Skeletal muscle tissue (tissue), 4 donors: ENCODE data around the gene PHKA2. TPM values are rescaled to one million over a fixed set of nuclear protein-coding genes. Genes with fewer than 3 reads are reported as not detected.
"Not testable (repeated sequence)": the region's sequence is repeated elsewhere in the genome, so short reads cannot be mapped to it uniquely, and the experiment has no call there.

Experiments
- H3K27ac ChIP-seq: one replicate; pipeline ENCODE4 v1.7.0; 2013; ENCODE audit warnings: mild to moderate bottlenecking, low read depth, low read length, inconsistent platforms
- H3K27me3 ChIP-seq, 3 donors: one replicate each; pipeline ENCODE4 v1.7.0; 2013; ENCODE audit warnings: low read length in 3 of 3; ENCODE audit not compliant: control insufficient read depth in 3 of 3, insufficient read depth in 3 of 3
- H3K36me3 ChIP-seq, 3 donors: one replicate each; pipeline ENCODE4 v1.7.0; 2013; ENCODE audit warnings: low read length in 3 of 3; ENCODE audit not compliant: control insufficient read depth in 3 of 3, insufficient read depth in 3 of 3
- H3K4me1 ChIP-seq, 3 donors: one replicate each; pipeline ENCODE4 v1.7.0; 2013; ENCODE audit warnings: low read length in 3 of 3, mild to moderate bottlenecking in 3 of 3; ENCODE audit not compliant: control insufficient read depth in 3 of 3, insufficient read depth in 3 of 3
- H3K4me3 ChIP-seq, 3 donors: one replicate each; pipeline ENCODE4 v1.7.0; 2013; ENCODE audit warnings: low read length in 3 of 3
- H3K9ac ChIP-seq, 3 donors: one replicate each; pipeline ENCODE4 v1.7.0; 2013; ENCODE audit warnings: low read length in 3 of 3, mild to moderate bottlenecking in 3 of 3, moderate library complexity in 2 of 3, low read depth in 1 of 3
- H3K9me3 ChIP-seq, 3 donors: one replicate each; pipeline ENCODE4 v1.7.0; 2013; ENCODE audit warnings: low read length in 3 of 3; ENCODE audit not compliant: control insufficient read depth in 3 of 3
- total RNA-seq: library from RNA; depleted of rRNA; stranded (reverse); fragments of >200 nt; gene quantifications from one replicate; pipeline ENCODE4 v1.2.3, GENCODE V29; 2014
- donor health status: Osteomylitis.

Gene PHKA2, protein sequence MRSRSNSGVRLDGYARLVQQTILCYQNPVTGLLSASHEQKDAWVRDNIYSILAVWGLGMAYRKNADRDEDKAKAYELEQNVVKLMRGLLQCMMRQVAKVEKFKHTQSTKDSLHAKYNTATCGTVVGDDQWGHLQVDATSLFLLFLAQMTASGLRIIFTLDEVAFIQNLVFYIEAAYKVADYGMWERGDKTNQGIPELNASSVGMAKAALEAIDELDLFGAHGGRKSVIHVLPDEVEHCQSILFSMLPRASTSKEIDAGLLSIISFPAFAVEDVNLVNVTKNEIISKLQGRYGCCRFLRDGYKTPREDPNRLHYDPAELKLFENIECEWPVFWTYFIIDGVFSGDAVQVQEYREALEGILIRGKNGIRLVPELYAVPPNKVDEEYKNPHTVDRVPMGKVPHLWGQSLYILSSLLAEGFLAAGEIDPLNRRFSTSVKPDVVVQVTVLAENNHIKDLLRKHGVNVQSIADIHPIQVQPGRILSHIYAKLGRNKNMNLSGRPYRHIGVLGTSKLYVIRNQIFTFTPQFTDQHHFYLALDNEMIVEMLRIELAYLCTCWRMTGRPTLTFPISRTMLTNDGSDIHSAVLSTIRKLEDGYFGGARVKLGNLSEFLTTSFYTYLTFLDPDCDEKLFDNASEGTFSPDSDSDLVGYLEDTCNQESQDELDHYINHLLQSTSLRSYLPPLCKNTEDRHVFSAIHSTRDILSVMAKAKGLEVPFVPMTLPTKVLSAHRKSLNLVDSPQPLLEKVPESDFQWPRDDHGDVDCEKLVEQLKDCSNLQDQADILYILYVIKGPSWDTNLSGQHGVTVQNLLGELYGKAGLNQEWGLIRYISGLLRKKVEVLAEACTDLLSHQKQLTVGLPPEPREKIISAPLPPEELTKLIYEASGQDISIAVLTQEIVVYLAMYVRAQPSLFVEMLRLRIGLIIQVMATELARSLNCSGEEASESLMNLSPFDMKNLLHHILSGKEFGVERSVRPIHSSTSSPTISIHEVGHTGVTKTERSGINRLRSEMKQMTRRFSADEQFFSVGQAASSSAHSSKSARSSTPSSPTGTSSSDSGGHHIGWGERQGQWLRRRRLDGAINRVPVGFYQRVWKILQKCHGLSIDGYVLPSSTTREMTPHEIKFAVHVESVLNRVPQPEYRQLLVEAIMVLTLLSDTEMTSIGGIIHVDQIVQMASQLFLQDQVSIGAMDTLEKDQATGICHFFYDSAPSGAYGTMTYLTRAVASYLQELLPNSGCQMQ
- 17.2 TPM for total RNA-seq

- peak within 1 kb of the TSS; percentile 68 to 85 (median 77) for H3K4me3 ChIP-seq
- H3K4me1 ChIP-seq, result peaks cover 5 to 8% (median 8%) of the 10 kb centered on the region in 3 donors
- peak within 1 kb of the TSS; percentile 87 for H3K27ac ChIP-seq
- H3K36me3 ChIP-seq, result peaks cover 0 to 1% (median 0%) of the 10 kb centered on the region in 3 donors
- peak within 1 kb of the TSS; percentile 69 to 83 (median 82) for H3K9ac ChIP-seq
- H3K27me3 ChIP-seq, result no peaks in the 10 kb centered on the region
- no peaks in the 10 kb centered on the region for H3K9me3 ChIP-seq
These were observed at the start of gene PHKA2 for GRCh38 chrX:18983666-18984380. Gene PHKA2 (minus strand): TSS chrX:18984114. CDS start chrX:18983932, 182 bp downstream.

DNA sequence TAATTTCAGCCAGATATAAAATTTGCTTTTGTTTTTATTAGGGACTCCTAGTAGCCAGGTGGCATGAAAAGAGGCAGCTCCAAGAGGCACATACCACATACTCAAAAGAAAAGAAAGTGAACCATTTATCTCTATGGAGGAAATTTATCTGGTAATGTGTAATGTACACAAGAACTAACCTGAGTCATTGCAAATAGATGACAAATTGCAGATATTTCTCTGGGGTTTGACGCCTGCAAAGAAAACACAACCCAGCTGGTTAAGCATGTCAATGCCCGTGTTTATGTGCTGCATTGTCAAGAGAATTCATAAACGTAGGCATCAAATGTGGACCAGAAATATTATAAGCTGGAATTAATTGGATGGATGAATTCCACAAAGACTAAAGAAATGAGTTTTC lies 46.9 kb upstream of the PHKA2 start:
- no peaks in the 10 kb centered on the region for H3K9me3 ChIP-seq
- no peaks in the 10 kb centered on the region for H3K36me3 ChIP-seq
- H3K27me3 ChIP-seq, result no peaks in the 10 kb centered on the region
- no peak overlapping the region for H3K27ac ChIP-seq
- H3K4me1 ChIP-seq, result no peaks in the 10 kb centered on the region
- H3K4me3 ChIP-seq, result no peak overlapping the region
- no peak overlapping the region for H3K9ac ChIP-seq

- Histone ChIP-seq H3K36me3 (no peaks in the 10 kb centered on the region), H3K9me3 (no peaks in the 10 kb centered on the region)
These were observed 44.6 kb upstream of the PHKA2 start for GRCh38 chrX:19028560-19028959.

DNA sequence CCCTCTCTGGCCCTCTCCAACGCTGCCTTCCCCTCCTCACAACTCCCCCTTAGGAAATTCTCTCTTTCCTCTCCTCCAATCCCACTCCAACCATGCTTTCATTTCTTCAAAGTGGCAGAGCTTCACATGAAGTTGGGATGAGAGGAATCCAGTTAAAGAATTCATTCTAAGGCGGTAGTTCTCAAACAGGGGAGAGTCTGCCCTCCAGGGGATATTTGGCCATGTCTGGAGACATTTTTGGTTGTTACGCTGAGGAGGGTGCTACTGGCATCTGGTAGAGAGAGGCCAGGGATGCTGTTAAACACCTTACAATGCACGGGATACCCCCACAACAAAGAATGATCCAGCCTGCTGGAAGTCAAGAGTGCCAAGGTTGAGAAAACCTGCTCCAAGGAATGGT lies 40.5 kb upstream of the PHKA2 start:
- no peaks in the 10 kb centered on the region for H3K4me1 ChIP-seq
- H3K36me3 ChIP-seq, result no peaks in the 10 kb centered on the region
- no peak overlapping the region for H3K4me3 ChIP-seq
- no peak overlapping the region for H3K27ac ChIP-seq
- no peak overlapping the region for H3K9ac ChIP-seq
- H3K27me3 ChIP-seq, result no peaks in the 10 kb centered on the region
- peaks cover 0 to 2% (median 0%) of the 10 kb centered on the region in 3 donors for H3K9me3 ChIP-seq

More at GRCh38 chrX:19028560-19028959, 44.6 kb upstream of the PHKA2 start:
- Histone ChIP-seq H3K4me3 (no peak overlapping the region), H3K9ac (no peak overlapping the region), H3K27me3 (no peaks in the 10 kb centered on the region), H3K27ac (no peak overlapping the region), H3K4me1 (no peaks in the 10 kb centered on the region)

GRCh38 chrX:19019996-19020395 lies 36.1 kb upstream of the PHKA2 start:
- Histone ChIP-seq H3K36me3 (no peaks in the 10 kb centered on the region), H3K9me3 (peaks cover 0 to 2% (median 0%) of the 10 kb centered on the region in 3 donors), H3K9ac (no peak overlapping the region), H3K27ac (no peak overlapping the region), H3K4me3 (no peak overlapping the region), H3K27me3 (no peaks in the 10 kb centered on the region), H3K4me1 (no peaks in the 10 kb centered on the region)

- H3K4me1 ChIP-seq, result no peaks in the 10 kb centered on the region
These were observed 33.4 kb upstream of the PHKA2 start for GRCh38 chrX:19017271-19017670.

GRCh38 chrX:19016614-19017013 lies 32.7 kb upstream of the PHKA2 start:
- H3K27me3 ChIP-seq, H3K9ac ChIP-seq, H3K27ac ChIP-seq, H3K9me3 ChIP-seq, H3K4me3 ChIP-seq, H3K36me3 ChIP-seq, H3K4me1 ChIP-seq: not testable (repeated sequence)

More at GRCh38 chrX:19017271-19017670, 33.4 kb upstream of the PHKA2 start:
- Histone ChIP-seq H3K9me3 (peaks cover 0 to 1% (median 0%) of the 10 kb centered on the region in 3 donors), H3K4me3 (no peak overlapping the region), H3K36me3 (no peaks in the 10 kb centered on the region), H3K27ac (no peak overlapping the region), H3K27me3 (no peaks in the 10 kb centered on the region), H3K9ac (no peak overlapping the region)

GRCh38 chrX:19007868-19008267 lies 24.0 kb upstream of the PHKA2 start:
- no peaks in the 10 kb centered on the region for H3K9me3 ChIP-seq
- no peak overlapping the region for H3K9ac ChIP-seq
- no peaks in the 10 kb centered on the region for H3K27me3 ChIP-seq
- no peaks in the 10 kb centered on the region for H3K4me1 ChIP-seq
- no peak overlapping the region for H3K4me3 ChIP-seq
- no peaks in the 10 kb centered on the region for H3K36me3 ChIP-seq
- no peak overlapping the region for H3K27ac ChIP-seq

GRCh38 chrX:19007011-19007410 lies 23.1 kb upstream of the PHKA2 start:
- Histone ChIP-seq H3K27me3 (no peaks in the 10 kb centered on the region), H3K4me1 (no peaks in the 10 kb centered on the region), H3K4me3 (no peak overlapping the region), H3K9ac (no peak overlapping the region), H3K36me3 (no peaks in the 10 kb centered on the region), H3K27ac (no peak overlapping the region), H3K9me3 (no peaks in the 10 kb centered on the region)
